ENCODE measurements around the gene GCN1.

The GCN1 gene

GRCh38 chr12:120229487-120230325 is 35.2 kb upstream of the GCN1 start:
- DNase-seq (ENCODE audit: low read depth, low spot score): no peak

- no peak for DNase-seq (ENCODE audit: low read depth, low spot score)
Measured at GRCh38 chr12:120229071-120229486, 34.6 kb upstream of the GCN1 start.

DNA sequence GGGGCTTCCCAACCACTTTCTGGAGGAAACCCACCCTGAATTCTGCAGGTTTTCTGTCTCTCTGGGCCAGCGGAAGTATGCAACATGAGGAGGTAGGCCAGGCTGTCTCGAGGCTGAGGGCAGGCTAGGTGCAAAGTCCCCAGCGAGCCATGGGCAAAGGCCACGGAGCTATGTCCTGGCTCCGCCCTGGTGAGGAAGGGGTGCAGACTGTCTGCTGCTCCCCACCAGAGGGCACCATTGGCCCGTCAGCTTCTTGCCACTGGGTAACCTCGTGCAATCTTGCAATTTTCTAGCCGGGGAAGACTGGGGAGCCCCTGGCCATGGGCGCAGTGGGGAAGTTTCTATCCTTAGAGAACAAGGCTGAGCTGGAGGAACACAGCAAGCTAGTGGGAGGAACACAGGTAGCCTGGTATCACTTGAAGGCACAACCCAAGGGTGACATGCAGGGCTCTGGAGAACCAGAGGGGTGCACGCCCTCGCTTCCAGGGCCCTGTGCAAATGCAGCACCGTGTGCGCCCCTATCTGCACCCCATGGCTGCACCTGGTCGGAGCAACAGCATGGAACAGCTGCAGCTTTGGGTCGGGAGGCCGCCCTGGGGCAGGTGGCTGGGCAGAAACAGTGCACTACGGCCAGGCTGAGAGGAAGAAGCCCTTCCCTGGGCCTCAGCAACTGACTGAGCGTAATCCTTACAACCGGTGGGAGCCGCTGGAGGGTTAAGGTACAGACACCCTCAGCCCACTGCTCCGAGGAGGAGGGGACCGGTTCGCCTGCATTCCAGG is 34.0 kb upstream of the GCN1 start:
- DNase-seq (ENCODE audit: low read depth, low spot score): no peak

DNA sequence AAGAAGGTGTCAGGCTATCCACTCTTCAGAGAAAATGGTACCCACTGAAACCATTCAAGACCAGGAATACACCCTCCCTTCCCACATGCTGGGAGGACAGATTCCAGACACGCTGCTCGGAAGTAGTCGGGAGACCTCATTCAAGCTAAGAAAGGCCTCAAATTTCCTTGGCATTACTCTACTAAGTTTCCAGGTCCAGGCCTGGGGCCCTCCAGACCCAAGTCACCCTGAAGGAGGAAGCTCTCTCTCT is 33.5 kb upstream of the GCN1 start:
- DNase-seq (ENCODE audit: low read depth, low spot score): no peak

- DNase-seq (ENCODE audit: low read depth, low spot score): no peak
Measured at GRCh38 chr12:120227233-120228040, 32.9 kb upstream of the GCN1 start.

- no peak for DNase-seq (ENCODE audit: low read depth, low spot score)
Measured at GRCh38 chr12:120225852-120226640, 31.5 kb upstream of the GCN1 start.

- no peak for DNase-seq (ENCODE audit: low read depth, low spot score)
Measured at GRCh38 chr12:120225200-120225558, 30.7 kb upstream of the GCN1 start.

DNA sequence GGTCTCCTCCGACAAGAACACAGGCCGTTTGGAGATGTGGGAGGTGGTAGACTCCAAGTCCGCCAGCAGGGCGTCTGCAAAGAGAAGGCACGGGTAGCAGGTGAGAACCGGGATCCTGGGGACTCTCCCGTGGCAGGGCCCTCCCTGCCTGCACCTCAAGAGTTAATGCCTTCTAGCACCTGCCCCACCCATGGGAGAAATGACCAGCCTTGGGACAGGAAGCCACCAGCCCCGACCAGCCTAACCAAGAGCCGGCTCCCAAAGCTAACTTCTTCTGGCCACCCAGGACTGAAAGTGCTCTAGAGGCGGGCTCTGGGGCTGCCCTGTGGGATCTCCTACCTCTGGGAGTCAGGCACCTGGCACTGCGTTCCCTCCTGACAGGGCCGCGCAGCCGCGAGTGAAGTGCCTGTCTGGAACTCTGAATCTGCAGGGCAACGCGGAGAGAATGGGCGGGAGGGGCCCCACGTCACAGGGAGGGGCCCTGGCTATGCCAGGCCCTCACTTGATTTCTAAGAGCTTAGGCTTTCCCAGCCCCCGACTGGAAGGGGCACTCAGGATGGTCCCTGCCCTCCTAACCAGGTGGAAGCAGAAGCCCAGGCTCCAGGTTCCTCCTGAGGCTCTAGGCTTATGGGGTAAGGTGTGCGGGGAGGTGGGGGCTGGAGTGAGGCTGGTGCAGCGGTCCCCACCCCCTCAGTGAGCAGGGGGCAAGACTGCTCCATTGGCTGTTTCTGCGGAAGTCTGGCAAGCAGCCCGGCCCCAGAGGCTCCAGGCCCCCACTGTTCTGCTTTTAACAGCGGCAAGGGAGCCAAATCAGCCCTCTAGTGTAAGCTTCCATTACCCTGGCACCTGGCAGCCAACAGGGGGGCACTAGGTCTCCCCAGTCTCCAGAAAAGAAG is 30.0 kb upstream of the GCN1 start:
- DNase-seq (ENCODE audit: low read depth, low spot score): no peak

GRCh38 chr12:120223458-120224303 is 29.2 kb upstream of the GCN1 start:
- DNase-seq (ENCODE audit: low read depth, low spot score): no peak

DNA sequence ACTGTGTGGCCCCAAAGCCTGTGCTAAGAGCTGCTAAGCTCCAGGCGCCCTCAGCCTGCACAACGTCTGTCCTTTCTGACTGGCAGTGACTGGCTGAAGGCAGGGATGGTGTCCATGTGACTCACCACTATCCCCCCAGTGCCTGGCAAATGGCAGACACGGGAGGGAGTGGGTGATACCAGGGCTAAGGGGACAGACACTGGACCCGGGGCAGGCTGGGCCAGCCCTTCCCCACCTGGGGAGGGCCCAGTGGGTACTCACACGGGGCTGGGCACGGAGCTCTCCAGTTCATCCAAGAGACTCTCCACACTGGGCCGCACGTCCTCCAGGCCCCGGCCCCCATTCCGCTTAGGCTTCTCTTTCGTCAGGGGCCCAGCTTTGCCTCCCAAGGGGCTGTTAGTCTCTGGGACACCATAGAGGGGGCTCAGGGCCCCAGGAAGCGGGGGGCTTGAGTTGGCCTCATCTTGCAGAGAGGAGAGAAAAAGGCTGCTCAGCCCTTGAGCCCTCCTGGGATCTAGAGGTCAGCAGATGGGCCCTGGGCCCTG is 27.8 kb upstream of the GCN1 start:
- DNase-seq (ENCODE audit: low read depth, low spot score): no peak

GRCh38 chr12:120221576-120221900 is 27.0 kb upstream of the GCN1 start:
- DNase-seq (ENCODE audit: low read depth, low spot score): no peak

DNA sequence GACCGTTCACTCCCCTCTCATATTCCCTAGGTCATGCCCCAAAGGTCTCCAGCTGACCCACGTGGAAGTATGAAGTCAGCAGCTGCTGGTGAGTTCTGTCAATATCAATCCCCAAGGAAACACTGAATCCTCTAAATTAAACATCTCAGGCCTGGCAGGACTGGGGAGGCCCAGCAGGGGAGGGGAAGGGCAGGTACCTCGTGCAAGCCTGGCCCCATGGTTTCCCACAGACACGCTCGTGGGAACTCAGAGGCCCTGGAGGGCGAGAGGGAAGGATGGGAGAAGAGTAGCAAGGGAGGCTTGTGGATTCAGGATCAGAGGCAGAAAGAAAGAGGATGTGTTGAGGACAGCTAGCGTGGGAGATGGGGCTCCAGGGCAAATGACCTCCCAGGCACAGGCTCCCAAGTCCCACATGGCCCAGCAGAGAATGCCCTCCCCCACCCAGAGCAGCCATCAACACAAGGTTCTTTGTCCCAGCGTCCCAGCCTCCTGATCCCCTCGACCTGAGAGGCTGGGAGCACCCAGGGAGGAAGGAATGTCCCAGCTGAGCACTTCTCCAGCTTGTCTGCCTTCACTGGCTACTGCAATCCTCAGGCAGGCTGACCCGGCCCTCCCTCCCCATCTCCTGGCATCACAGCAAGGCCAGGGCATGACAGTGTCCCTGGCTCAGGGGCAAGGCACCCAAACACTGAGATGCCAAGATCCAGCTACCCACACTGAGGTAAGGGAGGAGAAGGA is 26.5 kb upstream of the GCN1 start:
- no peak for DNase-seq (ENCODE audit: low read depth, low spot score)

DNA sequence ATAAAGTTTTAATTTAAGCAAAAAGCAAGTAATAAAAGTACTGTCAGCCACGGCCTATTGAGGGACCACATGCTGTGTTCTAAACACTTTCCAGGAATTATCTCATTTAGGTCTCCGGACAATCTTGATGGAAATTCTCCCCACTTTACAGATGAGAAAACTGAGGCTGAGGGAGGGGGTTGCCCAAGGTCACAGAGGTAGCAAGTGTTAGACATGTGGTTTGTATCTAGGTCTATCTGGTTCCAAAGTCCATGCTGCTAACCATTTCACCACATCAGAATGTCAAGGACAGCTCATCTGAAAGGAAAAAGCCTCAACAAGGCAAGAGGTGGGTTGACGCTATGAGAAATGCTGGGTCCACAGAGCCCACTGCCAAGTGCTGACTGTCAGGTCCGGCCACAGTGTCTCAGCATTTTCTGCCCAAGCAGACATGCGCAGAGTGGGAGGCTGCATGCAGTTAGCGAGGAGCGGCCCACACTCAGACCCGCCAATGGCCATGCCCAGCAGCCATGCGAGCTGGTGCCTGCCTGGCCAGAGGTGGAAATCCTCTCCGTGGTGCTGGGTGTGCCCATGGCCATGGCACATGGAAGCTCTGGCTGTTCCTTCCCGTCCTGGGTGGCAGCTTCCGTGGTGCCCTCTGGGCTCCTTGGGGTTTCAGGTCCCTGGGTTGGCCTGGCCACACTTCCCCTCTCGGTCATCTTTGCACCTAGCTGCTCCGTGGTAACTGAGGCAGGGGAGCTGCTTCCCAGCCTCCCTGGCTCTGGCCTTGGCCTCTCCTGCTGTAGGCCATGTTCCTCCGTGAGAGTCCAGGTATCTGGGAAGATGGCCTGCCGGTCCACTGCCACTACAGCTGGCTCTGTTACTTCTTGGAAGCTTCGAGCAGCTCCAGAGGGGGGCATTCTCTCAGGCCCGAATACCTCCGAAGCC is 24.4 kb upstream of the GCN1 start:
- DNase-seq (ENCODE audit: low read depth, low spot score): no peak

- no peak for DNase-seq (ENCODE audit: low read depth, low spot score)
Measured at GRCh38 chr12:120216742-120217605, 22.5 kb upstream of the GCN1 start.

DNA sequence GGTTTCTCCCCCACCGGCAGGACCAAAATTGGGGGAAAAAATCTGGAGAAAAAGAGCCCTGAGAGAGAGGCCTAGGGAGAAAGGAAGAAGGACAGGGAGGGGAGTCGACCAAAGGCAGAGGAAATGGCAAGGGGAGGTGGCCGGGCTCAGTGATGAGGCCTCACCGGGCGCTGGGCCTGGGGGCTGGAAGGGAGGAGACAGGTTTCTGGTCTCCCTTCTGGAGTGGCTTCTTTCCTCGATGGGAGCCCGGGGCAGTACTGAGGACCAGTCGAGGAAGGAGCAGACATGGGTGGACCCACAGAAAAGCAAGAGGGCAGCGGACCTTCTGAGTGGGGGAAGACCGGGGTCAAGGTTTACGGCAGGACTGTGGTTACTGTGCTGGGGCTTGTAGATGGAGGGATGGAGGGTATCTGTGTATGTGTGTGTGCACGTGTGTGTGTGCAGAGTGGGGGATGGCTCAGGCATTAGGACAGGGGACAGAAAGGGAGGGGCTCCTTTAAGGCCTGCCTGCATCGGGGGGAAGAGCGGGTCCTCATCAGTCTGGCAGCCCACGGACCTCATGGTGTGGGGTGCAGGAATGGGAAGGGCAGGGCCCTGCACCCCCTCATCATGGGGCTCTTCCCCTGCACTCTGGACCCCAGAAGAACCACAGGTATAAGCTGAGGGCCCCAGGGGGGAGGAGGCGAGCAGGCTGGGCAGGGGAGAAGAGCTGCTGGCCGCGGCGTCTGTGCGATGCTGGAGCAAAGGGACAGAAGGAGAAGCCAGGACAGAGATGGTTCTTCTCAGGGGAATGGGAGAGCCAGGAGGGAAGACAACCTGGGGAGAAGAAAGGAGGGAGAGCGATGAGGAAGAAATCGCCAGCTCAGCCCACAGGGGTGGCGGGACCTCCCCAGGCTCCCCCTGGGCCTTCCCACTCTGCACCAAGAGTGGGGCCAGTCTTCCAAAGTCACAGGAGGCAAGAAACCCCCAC is 21.5 kb upstream of the GCN1 start:
- DNase-seq (ENCODE audit: low read depth, low spot score): no peak

GRCh38 chr12:120215357-120215735 is 20.8 kb upstream of the GCN1 start:
- DNase-seq (ENCODE audit: low read depth, low spot score): no peak
